GM19324 (cell line): ENCODE results near the gene FCGR3B.
"Not testable (repeated sequence)": the region's sequence is repeated elsewhere in the genome, so short reads cannot be mapped to it uniquely, and the experiment has no call there.

Experiments used
- ATAC-seq: cut with Tn5 transposase; IDR thresholded peaks from one replicate; pipeline ENCODE4 v1.9.1; 2021; ENCODE audit warnings: mild to moderate bottlenecking, moderate library complexity; ENCODE audit not compliant: unreplicated experiment, low FRiP score

Gene FCGR3B

DNA sequence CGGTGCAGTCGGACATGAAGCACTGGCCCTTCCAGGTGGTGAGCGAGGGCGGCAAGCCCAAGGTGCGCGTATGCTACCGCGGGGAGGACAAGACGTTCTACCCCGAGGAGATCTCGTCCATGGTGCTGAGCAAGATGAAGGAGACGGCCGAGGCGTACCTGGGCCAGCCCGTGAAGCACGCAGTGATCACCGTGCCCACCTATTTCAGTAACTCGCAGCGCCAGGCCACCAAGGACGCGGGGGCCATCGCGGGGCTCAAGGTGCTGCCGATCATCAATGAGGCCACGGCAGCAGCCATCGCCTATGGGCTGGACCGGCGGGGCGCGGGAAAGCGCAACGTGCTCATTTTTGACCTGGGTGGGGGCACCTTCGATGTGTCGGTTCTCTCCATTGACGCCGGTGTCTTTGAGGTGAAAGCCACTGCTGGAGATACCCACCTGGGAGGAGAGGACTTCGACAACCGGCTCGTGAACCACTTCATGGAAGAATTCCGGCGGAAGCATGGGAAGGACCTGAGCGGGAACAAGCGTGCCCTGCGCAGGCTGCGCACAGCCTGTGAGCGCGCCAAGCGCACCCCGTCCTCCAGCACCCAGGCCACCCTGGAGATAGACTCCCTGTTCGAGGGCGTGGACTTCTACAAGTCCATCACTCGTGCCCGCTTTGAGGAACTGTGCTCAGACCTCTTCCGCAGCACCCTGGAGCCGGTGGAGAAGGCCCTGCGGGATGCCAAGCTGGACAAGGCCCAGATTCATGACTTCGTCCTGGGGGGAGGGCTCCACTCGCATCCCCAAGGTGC is 24.2 kb downstream of the FCGR3B start:
- not testable (repeated sequence) for ATAC-seq

DNA sequence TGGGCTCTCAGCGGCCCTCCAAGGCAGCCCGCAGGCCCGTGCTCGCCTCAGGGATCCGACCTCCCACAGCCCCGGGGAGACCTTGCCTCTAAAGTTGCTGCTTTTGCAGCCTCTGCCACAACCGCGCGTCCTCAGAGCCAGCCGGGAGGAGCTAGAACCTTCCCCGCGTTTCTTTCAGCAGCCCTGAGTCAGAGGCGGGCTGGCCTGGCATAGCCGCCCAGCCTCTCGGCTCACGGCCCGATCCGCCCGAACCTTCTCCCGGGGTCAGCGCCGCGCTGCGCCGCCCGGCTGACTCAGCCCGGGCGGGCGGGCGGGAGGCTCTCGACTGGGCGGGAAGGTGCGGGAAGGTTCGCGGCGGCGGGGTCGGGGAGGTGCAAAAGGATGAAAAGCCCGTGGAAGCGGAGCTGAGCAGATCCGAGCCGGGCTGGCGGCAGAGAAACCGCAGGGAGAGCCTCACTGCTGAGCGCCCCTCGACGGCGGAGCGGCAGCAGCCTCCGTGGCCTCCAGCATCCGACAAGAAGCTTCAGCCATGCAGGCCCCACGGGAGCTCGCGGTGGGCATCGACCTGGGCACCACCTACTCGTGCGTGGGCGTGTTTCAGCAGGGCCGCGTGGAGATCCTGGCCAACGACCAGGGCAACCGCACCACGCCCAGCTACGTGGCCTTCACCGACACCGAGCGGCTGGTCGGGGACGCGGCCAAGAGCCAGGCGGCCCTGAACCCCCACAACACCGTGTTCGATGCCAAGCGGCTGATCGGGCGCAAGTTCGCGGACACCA is 25.0 kb downstream of the FCGR3B start:
- not testable (repeated sequence) for ATAC-seq

DNA sequence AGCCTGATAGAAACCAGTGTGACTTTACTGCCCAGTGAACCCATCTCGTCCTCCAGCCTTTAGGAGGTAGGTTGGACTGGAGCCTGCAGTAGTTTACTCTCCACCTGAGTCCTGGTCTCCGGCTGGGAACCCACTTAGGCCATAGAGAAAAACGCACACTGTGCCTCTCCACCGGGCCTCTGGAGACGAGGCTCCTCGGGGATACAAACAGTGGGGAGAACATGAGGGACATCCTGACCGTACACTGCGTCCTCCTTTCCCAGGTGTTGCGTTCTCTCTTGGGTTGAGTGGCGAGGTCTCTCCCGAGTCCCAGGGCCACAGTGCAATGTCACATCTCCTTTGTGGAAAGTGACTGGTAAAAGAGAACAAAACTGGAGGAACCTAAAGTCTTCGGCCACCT is 26.0 kb downstream of the FCGR3B start:
- not testable (repeated sequence) for ATAC-seq

DNA sequence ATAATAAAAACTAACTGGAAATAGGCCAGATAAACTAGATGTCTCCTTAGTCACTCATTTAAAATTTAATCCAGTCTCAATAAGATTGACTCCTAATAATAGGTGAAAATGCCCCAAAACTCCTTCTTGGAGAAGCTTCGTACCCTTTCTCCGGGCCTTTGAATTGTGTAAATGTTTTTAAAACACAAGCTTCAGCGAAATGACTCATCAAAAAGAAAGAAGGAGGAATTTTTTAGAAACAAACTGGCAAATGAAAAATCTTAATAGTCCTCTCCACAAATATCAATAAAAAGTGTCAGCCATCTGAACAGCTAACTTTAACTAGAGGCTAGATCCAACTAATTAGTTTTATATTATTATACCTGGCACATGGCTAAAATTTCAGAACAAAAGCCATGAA is 33.9 kb downstream of the FCGR3B start:
- not testable (repeated sequence) for ATAC-seq

DNA sequence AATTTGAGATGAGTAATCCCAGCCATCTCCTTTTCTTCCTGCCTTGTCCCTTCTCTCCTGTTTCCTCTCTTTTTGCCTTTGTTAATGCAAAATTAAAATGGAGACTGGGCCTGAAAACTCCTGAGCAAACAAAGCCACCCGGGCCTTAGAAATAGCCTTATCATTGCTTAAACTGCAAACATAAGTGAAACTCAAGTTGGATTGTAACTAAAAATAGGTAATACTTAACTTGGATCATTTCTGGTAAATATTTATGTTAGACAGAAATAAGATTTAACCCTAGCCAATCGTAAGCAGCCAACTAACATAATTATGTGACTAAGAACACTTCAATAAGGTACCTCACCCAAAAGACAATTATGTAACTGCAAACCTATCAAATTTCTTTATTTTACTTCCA is 35.4 kb downstream of the FCGR3B start:
- ATAC-seq = not testable (repeated sequence)

DNA sequence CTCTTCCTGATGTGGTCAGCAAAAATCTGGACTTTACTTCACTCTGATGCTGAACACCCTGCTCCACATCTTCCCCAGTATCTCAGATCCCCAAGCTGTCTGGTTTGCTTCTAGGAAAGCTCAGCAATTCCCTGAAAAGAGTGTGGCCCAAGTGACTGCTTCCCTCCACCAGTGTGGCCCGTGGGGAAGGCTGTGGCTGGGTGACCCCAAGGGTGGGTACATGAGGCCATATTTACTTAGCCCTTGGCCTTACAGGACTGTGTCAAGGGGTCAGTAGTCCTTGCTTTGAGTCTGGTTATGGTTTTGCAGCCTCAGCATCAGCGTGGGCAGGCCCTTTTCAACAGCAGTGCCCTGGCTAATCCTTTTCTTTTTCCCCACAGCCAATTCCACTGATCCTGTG is 35.8 kb downstream of the FCGR3B start:
- not testable (repeated sequence) for ATAC-seq

DNA sequence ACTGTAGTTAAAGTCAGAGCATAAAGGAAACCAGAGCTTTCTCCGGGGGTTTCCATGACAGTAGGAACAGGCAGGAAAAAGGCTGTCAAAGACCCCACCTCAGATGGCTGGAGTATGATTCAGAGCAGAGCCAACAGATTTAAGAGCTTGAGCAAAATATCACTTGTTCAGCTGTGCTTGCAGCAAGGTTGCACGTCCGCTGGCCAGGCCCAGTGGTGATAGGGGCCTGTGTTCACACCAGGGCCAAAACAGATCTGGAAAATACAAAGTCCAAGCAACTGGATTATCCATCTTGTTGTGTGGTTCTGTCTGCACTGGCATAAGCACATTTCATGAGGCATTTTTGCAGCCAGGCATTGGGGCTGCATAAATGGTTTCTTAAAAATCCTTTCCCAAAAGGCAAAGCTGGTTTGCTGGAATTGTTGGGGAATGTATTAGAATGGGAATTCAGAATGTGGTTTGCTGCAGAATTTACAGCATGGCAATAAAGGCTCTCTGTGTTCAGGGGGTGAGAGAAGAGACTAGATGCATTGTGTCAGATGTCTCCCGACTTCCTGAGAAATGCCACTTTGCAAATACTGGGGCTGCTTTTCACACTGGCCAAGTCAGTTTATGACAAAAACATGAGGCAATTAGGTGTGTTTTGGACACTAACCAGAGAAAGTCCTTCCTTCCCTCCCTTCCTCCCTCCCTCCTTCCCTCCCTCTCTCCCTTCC is 36.5 kb downstream of the FCGR3B start:
- ATAC-seq = not testable (repeated sequence)

DNA sequence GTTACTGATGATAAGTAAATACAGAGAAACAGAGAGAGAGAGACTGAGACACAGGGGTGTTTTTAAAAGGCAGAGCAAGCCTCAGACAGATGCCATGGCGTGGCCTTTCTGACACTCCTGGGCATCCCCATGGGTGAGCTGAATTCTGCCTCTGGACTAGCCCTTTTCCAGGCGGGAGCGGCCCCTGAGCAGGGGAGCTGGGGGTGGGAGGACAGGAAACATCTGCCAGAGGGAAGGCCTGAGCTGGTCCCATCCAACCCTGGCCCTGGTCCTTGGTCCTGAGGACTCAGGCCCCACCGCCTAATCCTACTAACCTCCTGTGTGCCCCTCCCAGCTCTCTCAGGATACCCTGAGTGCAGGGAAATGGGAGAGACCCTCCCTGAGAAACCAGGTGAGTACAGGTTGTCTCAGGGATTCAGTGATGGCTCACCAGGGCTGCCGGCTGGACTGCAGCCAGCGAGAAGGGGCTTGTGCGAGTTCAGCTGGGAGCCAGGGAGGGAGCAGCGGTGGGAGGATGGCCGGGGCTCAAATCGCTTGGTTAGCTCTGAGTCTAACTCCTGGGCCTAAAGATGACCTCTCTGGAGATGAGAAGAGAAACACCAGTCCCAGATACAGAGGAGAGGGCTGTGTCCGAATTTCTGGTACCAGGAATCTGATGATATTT is 37.8 kb downstream of the FCGR3B start:
- ATAC-seq = not testable (repeated sequence)

DNA sequence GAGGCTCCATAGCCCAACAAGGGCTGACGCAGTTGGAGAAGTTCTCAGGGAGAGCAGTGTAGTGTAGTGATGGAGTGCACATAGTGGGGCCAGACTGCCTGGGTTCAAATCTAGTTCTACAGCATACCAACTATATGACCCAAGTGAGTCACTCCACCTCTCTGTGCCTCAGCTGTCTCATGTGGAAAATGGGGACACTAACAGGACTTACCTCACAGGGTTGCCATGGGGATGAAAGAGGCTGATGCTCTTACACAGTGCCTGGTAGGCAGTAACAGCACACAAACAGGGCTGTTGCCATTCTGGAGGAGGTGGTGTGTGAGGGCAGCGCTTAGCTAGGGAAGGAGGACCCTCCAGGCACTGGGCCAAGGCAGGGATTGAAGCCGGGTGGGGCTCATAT is 38.4 kb downstream of the FCGR3B start:
- not testable (repeated sequence) for ATAC-seq

DNA sequence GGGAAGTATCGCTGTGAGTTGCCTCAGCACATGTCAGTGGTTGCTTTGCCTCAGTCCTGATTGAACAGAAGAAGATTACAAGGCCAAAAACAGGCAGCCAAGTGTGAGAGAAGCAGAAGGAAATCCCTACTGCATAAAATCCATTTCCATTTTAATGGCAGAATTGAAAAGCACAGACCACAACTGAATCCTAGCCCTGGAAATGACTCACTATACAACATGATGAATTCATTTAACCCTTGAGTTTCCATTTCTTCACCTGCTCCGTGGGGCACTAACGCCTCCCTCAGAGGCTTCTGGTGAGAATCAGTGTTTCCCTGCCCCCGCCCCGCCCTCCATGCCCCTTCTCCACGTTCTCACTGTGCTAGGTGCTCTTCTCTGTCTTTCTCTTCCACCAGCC is 41.1 kb downstream of the FCGR3B start:
- not testable (repeated sequence) for ATAC-seq

DNA sequence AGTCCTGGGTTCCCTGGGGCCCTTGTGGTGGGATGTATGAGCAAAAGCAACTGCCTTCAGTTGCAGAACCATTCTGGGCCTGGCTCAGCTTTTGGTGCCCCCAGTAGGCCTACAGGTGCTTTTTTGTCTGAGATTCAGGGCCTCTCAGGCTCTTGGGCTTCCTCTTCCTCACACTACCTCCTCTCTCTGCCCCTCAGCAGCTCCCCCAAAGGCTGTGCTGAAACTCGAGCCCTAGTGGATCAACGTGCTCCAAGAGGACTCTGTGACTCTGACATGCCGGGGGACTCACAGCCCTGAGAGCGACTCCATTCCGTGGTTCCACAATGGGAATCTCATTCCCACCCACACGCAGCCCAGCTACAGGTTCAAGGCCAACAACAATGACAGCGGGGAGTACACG is 41.6 kb downstream of the FCGR3B start:
- ATAC-seq = not testable (repeated sequence)

DNA sequence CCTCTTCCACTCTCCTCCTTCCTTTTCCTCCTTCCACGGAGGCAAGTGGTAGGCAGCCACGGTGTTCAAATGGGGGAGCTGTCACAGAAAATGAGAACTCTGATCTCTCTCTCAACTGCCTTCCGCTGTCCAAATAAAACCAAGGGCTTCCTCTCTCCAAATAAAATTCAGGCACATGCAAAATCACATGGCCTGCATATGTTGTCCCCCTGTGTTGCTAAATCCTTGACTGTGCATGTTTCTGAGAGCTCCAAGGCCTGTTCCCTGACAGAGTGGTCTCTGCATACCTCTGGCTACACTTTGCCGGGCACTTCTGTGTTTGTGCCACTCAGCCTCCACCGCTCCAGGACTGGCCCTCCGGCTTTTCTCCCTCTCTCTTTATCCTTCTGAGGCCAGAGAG is 42.4 kb downstream of the FCGR3B start:
- not testable (repeated sequence) for ATAC-seq

DNA sequence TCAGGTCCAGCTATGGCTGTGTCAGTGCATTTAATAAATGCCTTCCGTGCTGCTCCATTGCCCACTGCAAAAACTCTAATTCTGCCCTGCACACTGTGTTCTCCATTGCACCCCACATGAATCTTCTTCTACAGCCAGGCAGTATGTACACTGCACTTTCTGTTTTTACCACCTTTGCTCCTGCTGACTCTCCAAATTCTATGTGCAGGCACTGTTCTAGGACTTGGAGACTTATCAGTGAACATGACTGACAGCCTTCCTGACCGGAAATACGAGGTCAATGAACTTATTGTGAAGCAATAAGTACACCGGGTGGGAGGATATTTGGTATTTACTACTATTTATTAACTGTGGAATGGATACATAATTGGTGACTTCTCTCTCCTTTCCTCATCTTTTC is 48.1 kb downstream of the FCGR3B start:
- ATAC-seq = not testable (repeated sequence)

DNA sequence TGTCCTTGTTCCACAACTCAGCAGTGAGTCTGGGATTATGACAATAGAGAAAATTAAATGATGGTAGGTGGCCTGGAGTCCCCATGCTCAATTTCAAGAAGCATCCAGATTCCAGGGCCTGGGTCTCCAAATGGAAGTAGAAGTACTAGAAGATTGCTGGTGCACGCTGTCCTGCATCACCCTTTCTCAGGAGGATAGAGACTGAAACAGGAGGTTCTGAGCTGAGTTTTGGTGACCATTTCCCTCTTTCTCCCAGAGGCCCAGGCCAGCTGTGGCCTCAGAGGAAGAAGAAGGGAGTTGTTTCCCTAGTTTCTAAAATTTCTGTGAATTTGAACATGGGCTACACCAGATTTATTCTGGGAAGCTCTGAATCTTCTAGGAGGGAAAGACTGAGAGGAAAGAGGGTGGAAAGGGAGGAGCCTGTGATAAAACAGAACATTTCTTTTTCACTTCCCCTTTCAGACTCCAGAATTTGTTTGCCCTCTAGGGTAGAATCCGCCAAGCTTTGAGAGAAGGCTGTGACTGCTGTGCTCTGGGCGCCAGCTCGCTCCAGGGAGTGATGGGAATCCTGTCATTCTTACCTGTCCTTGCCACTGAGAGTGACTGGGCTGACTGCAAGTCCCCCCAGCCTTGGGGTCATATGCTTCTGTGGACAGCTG is 50.0 kb downstream of the FCGR3B start:
- peak; percentile 64 for ATAC-seq

DNA sequence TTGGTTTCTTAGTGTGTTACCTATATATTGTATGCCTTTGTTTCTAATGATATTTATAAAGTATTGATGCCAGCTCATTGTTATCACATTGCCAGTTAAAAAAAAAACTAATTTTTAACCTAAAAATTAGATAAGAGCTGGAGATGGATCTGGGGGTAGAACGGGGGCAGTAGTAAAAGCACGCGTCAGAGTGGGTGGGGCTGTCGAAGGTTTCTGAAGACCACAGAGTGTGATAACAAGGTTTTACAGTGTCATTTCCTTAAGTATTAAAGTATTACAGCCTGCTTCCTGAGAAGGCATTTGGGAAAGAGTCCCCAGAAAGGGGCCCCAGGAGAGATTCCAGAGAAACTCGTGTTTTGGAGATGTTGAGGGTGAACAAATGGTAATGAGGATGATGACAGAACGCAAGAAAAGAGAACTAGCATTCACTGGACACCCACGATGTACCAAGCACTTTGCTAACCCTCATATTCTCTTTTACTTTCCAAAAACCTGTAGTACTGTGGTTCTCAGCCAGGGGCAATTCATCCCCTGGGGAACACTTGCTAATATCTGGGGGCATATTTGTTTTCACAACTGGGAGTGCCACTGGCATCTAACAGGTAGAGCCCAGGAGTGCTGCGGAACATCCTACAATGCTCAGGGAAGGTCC is 51.0 kb downstream of the FCGR3B start:
- not testable (repeated sequence) for ATAC-seq

DNA sequence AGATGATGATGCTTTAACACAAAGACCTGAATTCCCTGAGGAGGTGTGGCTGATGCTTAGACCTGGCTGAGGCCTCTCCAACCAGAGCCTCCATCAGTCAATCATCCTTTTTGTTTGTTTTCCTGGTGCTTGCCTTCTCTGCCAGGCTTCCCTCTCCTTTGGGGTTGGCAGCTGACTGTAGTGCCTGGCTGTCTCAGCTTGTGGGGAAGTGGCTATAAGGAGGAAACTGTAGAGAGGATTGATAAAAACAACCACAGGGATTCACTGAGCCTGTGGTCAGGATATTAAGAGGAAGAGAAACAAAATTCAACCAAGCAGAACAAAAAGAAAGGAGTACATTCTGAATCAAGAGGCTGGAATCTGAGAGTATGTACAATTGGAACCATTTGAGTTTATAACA is 54.3 kb downstream of the FCGR3B start:
- ATAC-seq = not testable (repeated sequence)
